Measurements from ENCODE around the gene GH1.
"Not testable (repeated sequence)": the region's sequence is repeated elsewhere in the genome, so short reads cannot be mapped to it uniquely, and the experiment has no call there.

GRCh38 chr17:63881337-63881736, 37.3 kb downstream of the GH1 start:
- not testable (repeated sequence) for TF ChIP-seq CTCF, EP300, POLR2AphosphoS5 (IDR thresholded peaks at IDR 0.05)

Measured in upper lobe of left lung (tissue), 4 donors.